SK-N-SH (cell line): ENCODE data around the gene ZNF496.

ENCODE experiments used
- CHD2 ChIP-seq: fragments of 150-350 bp; IDR thresholded peaks from 2 replicates; pipeline ENCODE4 v1.6.1; 2018; ENCODE audit warnings: low read length; ENCODE audit not compliant: partially characterized antibody
- CTCF ChIP-seq: fragments of 200-600 bp; sonication (generic); IDR thresholded peaks from 2 replicates; pipeline ENCODE4 v1.6.1; 2017; ENCODE audit warnings: antibody characterized with exemption, mild to moderate bottlenecking, moderate library complexity
- FOXM1 ChIP-seq: IDR thresholded peaks from 2 replicates; pipeline ENCODE4 v1.4.0; 2012; ENCODE audit warnings: low read depth, mild to moderate bottlenecking
- NRF1 ChIP-seq: IDR thresholded peaks from 2 replicates; pipeline ENCODE4 v1.6.1; 2012; ENCODE audit warnings: low read depth, mild to moderate bottlenecking, low read length
- POLR2AphosphoS5 ChIP-seq: IDR thresholded peaks from 2 replicates; pipeline ENCODE4 v1.6.1; 2012; ENCODE audit warnings: low read depth, low read length
- RAD21 ChIP-seq: IDR thresholded peaks from 2 replicates; pipeline ENCODE4 v1.6.1; 2012; ENCODE audit warnings: mild to moderate bottlenecking, low read length
- RCOR1 ChIP-seq: fragments of 150-350 bp; IDR thresholded peaks from 2 replicates; pipeline ENCODE4 v1.6.1; 2017; ENCODE audit warnings: antibody characterized with exemption, low read length
- RFX5 ChIP-seq: IDR thresholded peaks from 2 replicates; pipeline ENCODE4 v1.6.1; 2012; ENCODE audit warnings: mild to moderate bottlenecking, improper control_type of control experiment, low read length
- SIN3A ChIP-seq: IDR thresholded peaks from 2 replicates; pipeline ENCODE4 v1.6.1; 2012; ENCODE audit warnings: low read depth, mild to moderate bottlenecking, low read length, moderate library complexity, borderline replicate concordance
- SMC3 ChIP-seq: IDR thresholded peaks from 2 replicates; pipeline ENCODE4 v1.6.1; 2012; ENCODE audit warnings: low read depth, low read length, improper control_type of control experiment
- TCF12 ChIP-seq: IDR thresholded peaks from 2 replicates; pipeline ENCODE4 v1.4.0; 2012
- TEAD4 ChIP-seq: IDR thresholded peaks from 2 replicates; pipeline ENCODE4 v1.4.0; 2012; ENCODE audit warnings: mild to moderate bottlenecking, borderline replicate concordance; ENCODE audit not compliant: insufficient read depth
- USF2 ChIP-seq: fragments of 150-350 bp; IDR thresholded peaks from 2 replicates; pipeline ENCODE4 v1.6.1; 2017; ENCODE audit warnings: antibody characterized with exemption, low read length, low read depth, borderline replicate concordance
- ZBTB33 ChIP-seq: IDR thresholded peaks from 2 replicates; pipeline ENCODE4 v1.4.0; 2012; ENCODE audit warnings: low read depth, borderline replicate concordance

GRCh38 chr1:247332215-247332622 is 552 bp upstream of the ZNF496 start:
- TF ChIP-seq CTCF (no peak), SMC3 (no peak), POLR2AphosphoS5 (no peak), NRF1 (0 out of 2 replicates have a peak, but pooled peaks have one; percentile 15), RFX5 (no peak), TCF12 (no peak), RAD21 (no peak), SIN3A (no peak), FOXM1 (no peak), RCOR1 (no peak), ZBTB33 (no peak), USF2 (no peak), CHD2 (no peak), TEAD4 (no peak)
